Right hindlimb (tissue), 1 donor: ENCODE results near the gene POFUT2.

Experiments
- DNase-seq: peaks from one replicate; pipeline ENCODE4 v3.0.0-alpha.2; 2018

POFUT2 gene, protein sequence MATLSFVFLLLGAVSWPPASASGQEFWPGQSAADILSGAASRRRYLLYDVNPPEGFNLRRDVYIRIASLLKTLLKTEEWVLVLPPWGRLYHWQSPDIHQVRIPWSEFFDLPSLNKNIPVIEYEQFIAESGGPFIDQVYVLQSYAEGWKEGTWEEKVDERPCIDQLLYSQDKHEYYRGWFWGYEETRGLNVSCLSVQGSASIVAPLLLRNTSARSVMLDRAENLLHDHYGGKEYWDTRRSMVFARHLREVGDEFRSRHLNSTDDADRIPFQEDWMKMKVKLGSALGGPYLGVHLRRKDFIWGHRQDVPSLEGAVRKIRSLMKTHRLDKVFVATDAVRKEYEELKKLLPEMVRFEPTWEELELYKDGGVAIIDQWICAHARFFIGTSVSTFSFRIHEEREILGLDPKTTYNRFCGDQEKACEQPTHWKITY

DNA sequence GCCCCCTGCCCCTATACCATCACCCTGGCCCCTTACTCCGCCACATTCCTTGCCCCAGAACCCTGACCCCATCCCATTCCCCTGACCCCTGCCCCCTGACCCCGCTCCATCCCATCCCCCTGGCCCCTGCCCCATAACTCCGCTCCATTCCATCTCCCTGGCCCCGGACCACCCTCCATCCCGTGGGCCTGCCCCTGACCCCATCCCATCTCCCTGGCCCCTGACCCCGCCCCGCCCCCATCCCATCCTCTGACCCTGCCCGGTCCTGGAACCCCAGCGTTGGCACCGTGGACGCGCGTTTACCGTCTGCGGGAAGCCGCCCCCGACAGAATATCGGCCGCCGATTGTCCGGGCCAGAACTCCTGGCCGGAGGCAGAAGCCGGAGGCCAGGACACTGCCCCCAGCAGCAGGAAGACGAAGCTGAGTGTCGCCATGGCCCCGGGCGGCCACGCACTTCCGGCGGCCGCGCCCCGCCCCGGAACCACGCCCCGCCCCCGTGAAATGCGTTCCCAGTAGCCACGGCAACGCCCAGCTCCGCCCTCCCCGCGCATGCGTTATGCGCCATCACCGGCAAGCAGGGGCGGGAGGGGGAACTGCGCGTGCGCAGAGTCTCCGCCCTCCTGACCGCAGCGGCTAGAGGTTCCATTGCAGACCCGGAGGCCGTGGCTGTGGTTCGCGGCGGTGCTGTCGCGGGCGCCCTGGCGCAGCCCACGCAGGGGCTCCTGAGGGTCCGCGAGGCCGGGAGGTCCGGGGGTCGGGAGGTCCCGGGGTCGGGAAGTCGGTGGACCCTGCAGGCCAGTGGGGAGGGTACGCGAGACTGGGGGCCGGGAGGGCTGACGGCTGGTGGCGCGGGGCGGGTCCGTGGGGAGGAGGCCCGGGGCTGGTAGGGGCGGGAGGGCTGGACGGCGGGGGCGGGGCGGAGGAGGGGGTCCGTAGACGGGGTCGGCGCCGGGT is at the start of gene POFUT2:
POFUT2 (minus strand) TSS at position 458 of the 954 bp plus-strand sequence; CDS start at position 434, 24 bp downstream.
- DNase-seq, result peak; percentile 98

DNA sequence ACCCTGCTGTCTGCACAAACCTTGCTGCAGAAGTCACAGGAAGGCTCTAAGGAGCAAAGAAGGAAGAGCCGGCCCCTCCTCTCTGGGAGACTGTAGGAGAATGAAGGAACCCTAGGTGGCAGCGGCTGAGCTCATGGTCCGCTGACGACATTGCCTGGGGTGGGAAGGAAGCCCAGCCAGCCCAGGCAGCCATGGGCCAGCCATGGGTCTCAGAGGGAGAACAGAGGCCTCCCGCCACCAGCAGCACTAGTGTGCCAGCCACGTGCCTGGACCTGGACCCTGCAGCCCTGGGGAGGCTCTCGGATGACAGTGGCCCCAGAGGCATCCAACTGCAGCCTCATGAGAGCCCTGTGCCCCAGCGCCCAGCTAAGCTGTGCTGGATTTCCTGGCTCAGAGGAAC is 49.2 kb upstream of the POFUT2 start:
- peak; percentile 47 for DNase-seq

DNA sequence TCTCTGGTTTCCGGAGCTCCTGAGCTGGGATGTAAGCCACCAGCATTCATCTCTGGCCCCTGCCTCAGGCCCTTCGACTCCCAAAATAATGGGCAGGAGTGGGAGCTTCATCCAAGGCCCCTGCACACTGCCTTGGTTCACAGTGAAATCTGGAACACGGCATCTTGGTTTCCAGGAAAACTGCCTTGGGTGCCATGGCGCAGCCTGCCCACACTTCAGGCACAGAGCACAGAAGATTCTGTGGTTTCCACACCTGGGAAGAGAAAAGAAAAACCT is 48.8 kb upstream of the POFUT2 start:
- no peak for DNase-seq

- DNase-seq, result peak; percentile 20
Measured at GRCh38 chr21:45335761-45336534, 48.3 kb upstream of the POFUT2 start.

DNA sequence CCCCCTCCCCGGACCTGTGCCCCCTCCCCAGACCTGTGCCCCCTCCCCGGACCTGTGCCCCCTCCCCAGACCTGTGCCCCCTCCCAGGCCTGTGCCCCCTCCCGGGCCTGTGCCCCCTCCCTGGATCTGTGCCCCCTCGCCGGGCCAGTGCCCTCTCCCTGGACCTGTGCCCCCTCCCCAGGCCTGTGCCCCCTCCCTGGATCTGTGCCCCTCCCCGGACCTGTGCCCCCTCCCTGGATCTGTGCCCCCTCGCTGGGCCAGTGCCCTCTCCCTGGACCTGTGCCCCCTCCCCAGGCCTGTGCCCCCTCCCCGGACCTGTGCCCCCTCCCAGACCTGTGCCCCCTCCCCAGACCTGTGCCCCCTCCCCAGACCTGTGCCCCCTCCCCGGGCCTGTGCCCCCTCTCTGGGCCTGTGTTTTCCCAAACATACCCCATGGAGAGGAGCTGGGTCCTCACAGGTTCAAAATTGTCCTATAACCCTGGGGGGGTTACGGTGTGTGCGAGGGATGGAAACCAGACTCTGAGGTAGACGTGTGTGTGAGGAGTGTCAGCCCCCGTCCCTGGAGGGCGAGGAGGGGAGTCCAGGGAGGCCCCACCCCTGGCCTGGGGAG is 47.6 kb upstream of the POFUT2 start:
- no peak for DNase-seq

DNA sequence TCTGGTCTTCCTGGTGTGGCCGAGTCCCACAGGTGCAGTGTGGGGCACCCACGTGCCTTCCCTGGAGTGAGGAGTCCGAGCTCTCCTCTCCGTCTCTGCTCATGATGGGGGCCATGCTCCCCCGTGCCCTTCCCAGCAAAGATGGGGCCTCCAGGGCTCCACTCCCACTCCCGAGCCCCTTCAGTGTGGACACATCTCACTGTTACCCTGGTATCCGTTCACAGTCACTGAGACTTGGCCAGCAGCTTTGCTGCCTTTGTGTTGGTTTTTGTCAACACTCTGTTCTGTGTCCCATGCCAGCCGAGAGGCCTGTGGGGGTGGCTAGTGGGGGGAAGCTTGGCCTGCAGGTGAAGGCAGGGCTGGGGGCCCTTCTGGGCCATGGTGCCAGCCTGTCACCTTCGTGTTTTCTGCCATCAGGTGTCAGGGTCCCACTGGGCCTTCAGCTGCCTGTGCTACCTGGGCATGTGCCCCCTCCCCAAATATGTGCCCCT is 46.9 kb upstream of the POFUT2 start:
- peak; percentile 11 for DNase-seq

- peak; percentile 11 for DNase-seq
Measured at GRCh38 chr21:45334134-45334533, 46.4 kb upstream of the POFUT2 start.

DNA sequence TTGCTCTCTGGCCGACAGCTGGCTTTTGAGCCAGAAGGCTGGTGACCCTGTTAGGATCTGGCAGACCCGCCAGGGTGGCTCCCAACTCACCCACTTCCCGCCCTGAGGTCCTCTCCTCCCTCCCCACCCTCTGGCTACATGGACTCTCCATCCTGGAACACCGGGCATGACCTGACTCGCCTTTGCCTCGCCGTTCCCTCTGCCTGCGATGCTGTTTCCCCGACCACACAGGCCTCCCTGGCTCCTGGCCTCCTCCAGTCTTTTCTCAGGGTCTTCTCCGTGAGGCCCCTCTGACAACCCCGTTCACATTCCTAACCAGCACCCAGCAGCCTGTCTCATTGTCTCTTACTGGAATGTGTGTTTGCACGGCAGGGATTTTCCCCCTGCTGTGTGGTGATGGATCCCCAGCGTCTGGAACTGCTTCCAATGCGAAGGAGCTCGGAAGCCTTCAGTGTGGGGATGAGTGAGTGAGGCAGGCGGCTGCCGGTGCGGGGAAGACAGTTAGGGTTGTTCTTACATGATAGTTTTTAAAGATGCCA is 46.0 kb upstream of the POFUT2 start:
- peak; percentile 19 for DNase-seq

DNA sequence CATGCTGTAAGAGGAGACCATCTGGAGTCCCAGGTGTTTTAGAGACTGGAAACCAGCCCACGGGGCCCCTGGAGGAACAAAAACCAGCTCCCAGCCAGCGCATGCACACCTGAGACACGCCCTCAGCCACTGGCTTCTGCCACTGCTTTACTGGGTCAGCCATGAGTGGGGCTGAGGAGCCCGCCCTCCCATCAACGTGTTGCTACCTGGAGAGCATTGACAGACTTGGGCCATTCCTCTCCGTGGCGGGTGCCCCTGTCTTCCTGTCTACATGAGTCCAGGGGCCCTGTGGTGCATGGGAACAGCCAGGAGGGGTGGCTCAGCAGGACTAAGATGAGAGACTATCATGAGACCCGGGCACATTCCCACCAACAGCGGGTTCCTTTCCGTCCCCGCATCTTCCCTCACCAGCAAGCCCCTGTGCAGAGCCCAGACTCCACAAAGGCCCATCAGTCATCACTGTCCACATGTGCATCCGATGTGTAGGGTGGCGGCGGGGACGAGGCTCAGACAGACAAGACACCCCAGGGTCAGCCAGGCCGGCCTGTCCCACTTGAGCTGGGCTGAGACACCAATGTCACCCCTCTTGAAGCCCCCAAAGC is 45.4 kb upstream of the POFUT2 start:
- DNase-seq, result peak; percentile 17

DNA sequence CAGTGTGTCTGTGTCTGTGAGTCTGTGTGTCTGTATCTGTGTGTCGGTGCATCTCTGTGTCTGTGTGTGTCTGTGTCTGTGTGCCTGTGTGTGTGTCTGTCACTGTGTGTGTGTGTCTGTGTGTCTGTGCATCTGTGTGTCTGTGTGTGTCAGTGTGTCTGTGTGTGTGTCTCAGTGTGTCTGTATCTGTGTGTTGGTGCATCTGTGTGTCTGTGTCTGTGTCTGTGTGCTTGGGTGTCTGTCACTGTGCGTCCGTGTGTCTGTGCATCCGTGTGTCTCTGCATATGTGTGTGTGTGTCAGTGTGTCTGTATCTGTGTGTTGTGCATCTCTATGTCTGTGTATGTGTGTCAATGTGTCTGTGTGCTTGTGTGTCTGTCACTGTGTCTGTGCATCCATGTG is 44.7 kb upstream of the POFUT2 start:
- peak; percentile 9 for DNase-seq

DNA sequence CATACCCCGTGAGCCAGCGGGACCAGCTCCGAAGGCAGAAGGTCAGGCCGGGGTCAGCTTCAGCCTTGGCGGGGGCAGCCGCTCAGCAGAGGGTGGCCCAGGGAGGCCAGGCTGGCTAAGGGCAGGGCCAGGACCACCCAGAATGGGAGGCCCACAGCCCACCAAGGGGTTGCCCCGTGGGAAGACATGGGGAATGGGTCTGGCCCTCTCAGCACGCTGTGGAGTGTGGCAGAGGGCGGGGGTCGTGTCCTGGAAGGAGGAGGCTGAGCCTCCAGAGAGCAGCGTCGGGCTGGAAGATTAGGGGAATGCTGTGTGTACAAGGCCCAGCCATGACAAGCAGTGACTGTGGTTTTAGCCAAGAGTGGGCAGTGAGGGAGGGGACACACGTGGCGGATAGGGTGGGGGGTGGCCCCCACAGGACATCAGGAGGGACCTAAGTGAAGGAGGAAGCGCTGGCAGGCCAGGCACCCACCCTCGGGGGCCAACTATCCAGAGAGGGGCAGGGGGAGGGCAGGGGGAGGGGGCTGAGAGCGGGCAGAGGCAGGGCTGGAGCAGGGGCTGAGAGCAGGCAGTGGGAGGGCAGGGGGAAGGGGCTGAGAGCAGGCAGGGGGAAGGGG is 43.9 kb upstream of the POFUT2 start:
- DNase-seq, result peak; percentile 29

DNA sequence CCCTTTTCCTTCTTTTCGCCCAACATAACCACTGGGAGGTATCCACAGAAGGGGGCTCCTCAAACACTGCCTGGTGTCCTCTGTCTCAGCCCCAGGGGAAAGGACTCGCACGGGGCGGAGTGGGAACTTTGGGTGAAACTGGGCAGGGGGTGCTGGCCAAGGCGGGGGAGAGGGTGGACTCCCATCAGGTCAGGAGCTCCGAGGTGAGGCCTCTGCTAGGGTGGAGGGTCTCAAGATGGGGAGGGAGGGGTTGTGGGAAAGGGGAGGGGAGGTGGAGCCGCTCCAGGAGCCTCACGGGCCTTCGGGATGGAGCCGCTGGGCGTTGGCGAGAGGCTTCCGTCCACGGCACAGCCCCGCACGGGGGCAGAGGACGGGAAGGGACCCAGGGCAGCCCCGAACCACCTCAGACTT is 43.2 kb upstream of the POFUT2 start:
- peak; percentile 18 for DNase-seq

DNA sequence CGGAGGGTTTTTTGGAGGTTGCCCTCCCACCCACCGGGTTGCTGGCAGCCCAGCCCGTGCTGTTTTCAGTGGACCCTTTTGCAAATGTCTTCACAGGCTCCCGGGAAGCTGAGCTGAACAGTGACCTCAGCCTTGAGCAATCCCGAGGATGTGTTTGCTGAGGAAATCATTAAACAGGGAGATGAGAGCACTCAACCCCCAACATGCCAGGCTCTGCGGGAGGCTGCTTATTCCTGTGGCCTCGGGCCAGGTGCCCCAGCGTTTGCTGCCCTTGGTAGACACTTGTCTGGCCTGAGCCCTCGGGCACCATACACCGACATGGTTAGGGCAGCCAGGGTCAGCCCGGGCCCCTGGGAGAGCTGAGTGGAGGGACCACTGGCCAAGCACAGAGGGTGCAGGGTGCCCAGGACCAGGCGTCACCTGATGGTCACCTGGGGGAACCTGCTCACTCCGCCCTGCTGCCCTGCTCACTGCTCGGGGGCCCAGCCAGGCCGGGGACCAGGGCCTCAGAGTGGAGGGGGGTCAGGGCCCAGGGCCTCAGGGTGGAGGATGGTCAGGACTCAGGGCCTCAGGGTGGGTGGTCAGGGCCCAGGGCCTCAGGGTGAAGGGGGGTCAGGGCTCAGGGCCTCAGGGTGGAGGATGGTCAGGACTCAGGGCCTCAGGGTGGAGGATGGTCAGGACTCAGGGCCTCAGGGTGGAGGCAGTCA is 42.5 kb upstream of the POFUT2 start:
- peak; percentile 40 for DNase-seq

DNA sequence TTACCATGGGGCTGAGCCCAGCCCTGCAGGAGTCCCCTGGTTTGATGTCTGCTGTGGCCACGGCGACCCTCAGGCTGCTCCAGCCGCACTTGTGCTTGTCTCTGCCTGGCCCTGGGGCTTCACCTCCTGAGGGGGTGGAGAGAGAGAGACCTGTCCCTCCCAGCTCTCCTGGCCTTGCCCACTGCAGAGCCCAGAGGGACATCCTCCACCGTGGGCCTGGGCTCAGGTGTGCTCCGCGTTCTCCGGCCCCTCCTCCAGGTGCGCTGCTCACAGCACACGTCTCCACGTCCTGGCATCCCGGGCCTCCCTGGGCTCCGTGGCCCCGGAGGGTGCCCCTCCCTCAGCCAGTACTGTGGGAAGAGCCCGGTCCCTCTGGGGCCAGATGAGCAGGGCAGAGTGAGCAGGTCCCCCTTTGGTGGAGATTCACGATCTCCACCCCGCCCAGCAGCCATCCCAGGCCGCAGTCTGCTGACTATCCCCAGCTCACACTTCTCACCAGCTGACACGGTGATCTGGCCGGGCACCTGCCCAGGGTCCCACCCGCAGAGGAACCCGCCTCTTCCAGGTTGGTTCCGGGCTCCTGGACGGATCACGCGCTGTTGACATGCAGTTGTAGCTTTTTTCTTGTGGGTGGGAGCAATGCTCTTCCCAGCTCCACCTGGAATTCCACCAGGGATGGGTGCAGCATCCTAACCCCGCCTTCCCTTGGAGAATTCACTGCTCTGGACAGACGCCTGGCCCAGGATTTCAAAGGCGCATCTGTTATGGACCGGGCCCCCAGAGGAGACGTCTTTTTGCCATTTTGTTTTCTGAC is 41.8 kb upstream of the POFUT2 start:
- peak; percentile 13 for DNase-seq

- peak; percentile 30 for DNase-seq
Measured at GRCh38 chr21:45328198-45329091, 40.8 kb upstream of the POFUT2 start.

- DNase-seq, result peak; percentile 21
Measured at GRCh38 chr21:45327441-45328197, 39.9 kb upstream of the POFUT2 start.

GRCh38 chr21:45326891-45327440 is 39.3 kb upstream of the POFUT2 start:
- peak; percentile 17 for DNase-seq
